ENCODE measurements around the gene RPE65. TPM values are rescaled to one million over a fixed set of nuclear protein-coding genes. Genes with fewer than 3 reads are reported as not detected.
A peak's percentile ranks its signal among the peaks of the same experiment; 100 is the strongest.
"Not testable (repeated sequence)": the region's sequence is repeated elsewhere in the genome, so short reads cannot be mapped to it uniquely, and the experiment has no call there.

The RPE65 gene
- total and polyA plus RNA-seq, 2 experiments from 2014 or later, result not detected

DNA sequence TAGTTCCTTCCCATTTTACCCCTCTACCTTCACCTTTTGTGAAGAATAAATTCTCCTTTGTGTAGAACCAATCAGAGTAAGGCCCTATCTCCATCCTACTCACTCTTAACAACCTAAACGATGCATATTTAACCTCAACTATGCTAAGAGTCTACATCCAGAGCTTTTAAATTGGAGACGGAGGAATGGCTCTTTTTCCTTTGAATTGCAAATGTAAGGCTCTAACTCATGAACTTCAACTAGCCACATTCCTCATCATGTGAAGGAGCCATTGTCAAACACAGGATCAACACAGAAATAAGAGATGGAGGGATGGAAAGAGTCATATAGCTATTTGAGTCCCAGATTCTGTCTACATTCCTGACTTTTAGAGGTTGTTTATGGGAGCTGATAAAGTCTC, 28.9 kb upstream of the RPE65 start:
- Histone ChIP-seq H2AFZ (no peak overlapping the region), H3K4me1 (ENCODE audit: insufficient read depth) (no peaks in the 10 kb centered on the region), H3K27ac (no peak overlapping the region), H4K20me1 (ENCODE audit: insufficient read depth) (no peaks in the 10 kb centered on the region), H3F3A (ENCODE audit: insufficient read depth) (no peaks in the 10 kb centered on the region), H3K27me3 (replicated peaks; ENCODE audit: insufficient read depth) (no peaks in the 10 kb centered on the region), H3K9ac (no peak overlapping the region), H3K4me3 (no peak overlapping the region), H3K9me3 (ENCODE audit: low read depth) (no peaks in the 10 kb centered on the region), H3K79me2 (ENCODE audit: insufficient read depth) (no peaks in the 10 kb centered on the region), H3K4me2 (ENCODE audit: unreplicated experiment) (no peak overlapping the region), H3K36me3 (ENCODE audit: low read depth) (no peaks in the 10 kb centered on the region; the same call in 1 of the 2 replicates), H3K9me2 (ENCODE audit: insufficient read depth) (no peaks in the 10 kb centered on the region)
- no peak for DNase-seq
- in situ Hi-C loops (cut with MboI), result loop anchor here (25.0 kb wide), 1 partner anchor 1659 kb away; no protein-coding TSS in a partner anchor
- no peak for TF ChIP-seq EZH2 (IDR thresholded peaks at IDR 0.05; ENCODE audit: insufficient read depth, poor library complexity, severe bottlenecking)
- no peak for TF ChIP-seq EZH2phosphoT487 (IDR thresholded peaks at IDR 0.05; ENCODE audit: insufficient read depth, low read depth)
- 95 to 96% methylated on average over 2 of the region's 2 CpGs for WGBS, 2 experiments (ENCODE audit: low coverage in 1 of 2, low lambda C conversion rate in 2 of 2, missing lambda C conversion rate in 2 of 2)

- in situ Hi-C loops (cut with MboI), result loop anchor here (25.0 kb wide), 1 partner anchor 1661 kb away; no protein-coding TSS in a partner anchor
- H3K27me3 ChIP-seq (replicated peaks; ENCODE audit: insufficient read depth); H4K20me1 ChIP-seq (ENCODE audit: insufficient read depth); H3K4me3 ChIP-seq; H3K79me2 ChIP-seq (ENCODE audit: insufficient read depth); H3F3A ChIP-seq (ENCODE audit: insufficient read depth); H3K9me2 ChIP-seq (ENCODE audit: insufficient read depth); DNase-seq; H3K27ac ChIP-seq; H2AFZ ChIP-seq; H3K4me1 ChIP-seq (ENCODE audit: insufficient read depth); H3K9me3 ChIP-seq (ENCODE audit: low read depth); H3K4me2 ChIP-seq (ENCODE audit: unreplicated experiment); H3K36me3 ChIP-seq (ENCODE audit: low read depth); H3K9ac ChIP-seq: not testable (repeated sequence)
- 94 to 95% methylated on average over 2 of the region's 2 CpGs for WGBS, 2 experiments (ENCODE audit: low coverage in 1 of 2, low lambda C conversion rate in 2 of 2, missing lambda C conversion rate in 2 of 2)
Observed at GRCh38 chr1:68476626-68477025, 26.9 kb upstream of the RPE65 start.

GRCh38 chr1:68473060-68473459, 23.3 kb upstream of the RPE65 start:
- H3K4me1 ChIP-seq (ENCODE audit: insufficient read depth), result no peaks in the 10 kb centered on the region
- H3K27ac ChIP-seq, result no peak overlapping the region
- no peaks in the 10 kb centered on the region for H3K9me2 ChIP-seq (ENCODE audit: insufficient read depth)
- H3K4me2 ChIP-seq (ENCODE audit: unreplicated experiment), result no peak overlapping the region
- in situ Hi-C loops (cut with MboI), result loop anchor here (25.0 kb wide), 1 partner anchor 1264 kb away; no protein-coding TSS in a partner anchor
- no peaks in the 10 kb centered on the region for H4K20me1 ChIP-seq (ENCODE audit: insufficient read depth)
- H3K36me3 ChIP-seq (ENCODE audit: low read depth), result no peaks in the 10 kb centered on the region
- no peaks in the 10 kb centered on the region for H3F3A ChIP-seq (ENCODE audit: insufficient read depth)
- no peak overlapping the region for H3K9ac ChIP-seq
- no peaks in the 10 kb centered on the region for H3K79me2 ChIP-seq (ENCODE audit: insufficient read depth)
- H3K9me3 ChIP-seq (ENCODE audit: low read depth), result no peaks in the 10 kb centered on the region
- no peaks in the 10 kb centered on the region for H3K27me3 ChIP-seq (replicated peaks; ENCODE audit: insufficient read depth)
- H2AFZ ChIP-seq, result no peak overlapping the region
- DNase-seq, result no peak
- H3K4me3 ChIP-seq, result no peak overlapping the region
- no peak for TF ChIP-seq EZH2phosphoT487 (IDR thresholded peaks at IDR 0.05; ENCODE audit: insufficient read depth, low read depth)
- TF ChIP-seq EZH2 (IDR thresholded peaks at IDR 0.05; ENCODE audit: insufficient read depth, poor library complexity, severe bottlenecking), result no peak

- 76 to 81% methylated on average over 2 of the region's 2 CpGs for WGBS, 2 experiments (ENCODE audit: low coverage in 1 of 2, low lambda C conversion rate in 2 of 2, missing lambda C conversion rate in 2 of 2)
- H3K4me1 ChIP-seq (ENCODE audit: insufficient read depth), result no peaks in the 10 kb centered on the region
- H3K36me3 ChIP-seq (ENCODE audit: low read depth), result no peaks in the 10 kb centered on the region
- H3K27me3 ChIP-seq (replicated peaks; ENCODE audit: insufficient read depth), result no peaks in the 10 kb centered on the region
- H2AFZ ChIP-seq, result no peak overlapping the region
- H3F3A ChIP-seq (ENCODE audit: insufficient read depth), result no peaks in the 10 kb centered on the region
- H3K4me3 ChIP-seq, result no peak overlapping the region
- H3K9me3 ChIP-seq (ENCODE audit: low read depth), result no peaks in the 10 kb centered on the region
- no peaks in the 10 kb centered on the region for H3K9me2 ChIP-seq (ENCODE audit: insufficient read depth)
- no peaks in the 10 kb centered on the region for H4K20me1 ChIP-seq (ENCODE audit: insufficient read depth)
- H3K79me2 ChIP-seq (ENCODE audit: insufficient read depth), result no peaks in the 10 kb centered on the region
- TF ChIP-seq EZH2 (IDR thresholded peaks at IDR 0.05; ENCODE audit: insufficient read depth, poor library complexity, severe bottlenecking) (no peak), EZH2phosphoT487 (IDR thresholded peaks at IDR 0.05; ENCODE audit: insufficient read depth, low read depth) (no peak)
- no peak overlapping the region for H3K27ac ChIP-seq
- H3K4me2 ChIP-seq (ENCODE audit: unreplicated experiment), result no peak overlapping the region
- H3K9ac ChIP-seq, result no peak overlapping the region
- in situ Hi-C loops (cut with MboI), result loop anchor here (25.0 kb wide), 1 partner anchor 1267 kb away; no protein-coding TSS in a partner anchor
- peak; percentile 57 for DNase-seq
Observed at GRCh38 chr1:68470388-68470970, 20.7 kb upstream of the RPE65 start.

- Histone ChIP-seq H3K4me3 (no peak overlapping the region), H3K9me2 (ENCODE audit: insufficient read depth) (no peaks in the 10 kb centered on the region), H4K20me1 (ENCODE audit: insufficient read depth) (no peaks in the 10 kb centered on the region), H3K79me2 (ENCODE audit: insufficient read depth) (no peaks in the 10 kb centered on the region), H3F3A (ENCODE audit: insufficient read depth) (no peaks in the 10 kb centered on the region), H3K9me3 (ENCODE audit: low read depth) (no peaks in the 10 kb centered on the region), H2AFZ (no peak overlapping the region), H3K27ac (no peak overlapping the region), H3K9ac (no peak overlapping the region), H3K4me1 (ENCODE audit: insufficient read depth) (no peaks in the 10 kb centered on the region), H3K36me3 (ENCODE audit: low read depth) (no peaks in the 10 kb centered on the region), H3K4me2 (ENCODE audit: unreplicated experiment) (no peak overlapping the region), H3K27me3 (replicated peaks; ENCODE audit: insufficient read depth) (no peaks in the 10 kb centered on the region)
- DNase-seq, result no peak
- 42 to 45% methylated on average over 6 of the region's 6 CpGs for WGBS, 2 experiments (ENCODE audit: low coverage in 1 of 2, low lambda C conversion rate in 2 of 2, missing lambda C conversion rate in 2 of 2)
- TF ChIP-seq EZH2 (IDR thresholded peaks at IDR 0.05; ENCODE audit: insufficient read depth, poor library complexity, severe bottlenecking) (no peak), EZH2phosphoT487 (IDR thresholded peaks at IDR 0.05; ENCODE audit: insufficient read depth, low read depth) (no peak)
- in situ Hi-C loops (cut with MboI), result loop anchor here (25.0 kb wide), 1 partner anchor 1272 kb away; no protein-coding TSS in a partner anchor
Observed at GRCh38 chr1:68464891-68465290, 15.1 kb upstream of the RPE65 start.
